H1 (cell line): ENCODE data around the gene TGFBRAP1. TPM values are rescaled to one million over a fixed set of nuclear protein-coding genes. Genes with fewer than 3 reads are reported as not detected.

Experiments
- CTCF ChIA-PET: fragments of 300-600 bp; sonication (Branson Sonifier 250); formaldehyde crosslinking; loops from one replicate; lab custom pipeline; 2021; ENCODE audit not compliant: partially characterized antibody; lab: Charles Lee
- POLR2A ChIA-PET: fragments of 300-600 bp; sonication (Branson Sonifier 250); formaldehyde crosslinking; loops from one replicate; lab custom pipeline; 2021; ENCODE audit warnings: inconsistent platforms; ENCODE audit not compliant: partially characterized antibody; lab: Charles Lee
- DNase-seq, 2 experiments: peaks; one replicate each; pipeline versions ENCODE4 v3.0.0 to v3.0.0-alpha.2; 2010 to 2022; ENCODE audit warnings: low spot score in 2 of 2, low read depth in 1 of 2, mixed read lengths in 1 of 2
- FAIRE-seq: peaks from 2 replicates; lab custom pipeline; 2011; peaks lifted over from hg19 to GRCh38; lab: Jason Lieb, UNC
- H2AFZ ChIP-seq: 2 replicates; pipeline ENCODE4 v1.8.1; 2012; ENCODE audit warnings: low read length, inconsistent platforms
- H2AK5ac ChIP-seq: 2 replicates; pipeline ENCODE4 v1.6.1; 2013; ENCODE audit warnings: low read depth, low read length
- H2BK120ac ChIP-seq: replicated peaks from 2 replicates; pipeline ENCODE3; 2013; ENCODE audit warnings: low read depth, low read length, inconsistent platforms
- H2BK12ac ChIP-seq: 2 replicates; pipeline ENCODE4 v1.6.1; 2013; ENCODE audit warnings: low read depth, low read length
- H2BK15ac ChIP-seq: 2 replicates; pipeline ENCODE4 v1.6.1; 2013; ENCODE audit warnings: low read length
- H2BK20ac ChIP-seq: 2 replicates; pipeline ENCODE4 v1.6.1; 2013; ENCODE audit warnings: low read length
- H2BK5ac ChIP-seq: 2 replicates; pipeline ENCODE4 v1.6.1; 2013; ENCODE audit warnings: low read depth, low read length
- H3K14ac ChIP-seq: 2 replicates; pipeline ENCODE4 v1.6.1; 2013; ENCODE audit warnings: inconsistent platforms; ENCODE audit not compliant: insufficient read length
- H3K18ac ChIP-seq: 2 replicates; pipeline ENCODE4 v1.6.1; 2013; ENCODE audit warnings: low read length; ENCODE audit errors: extremely low read depth
- H3K23ac ChIP-seq: 2 replicates; pipeline ENCODE4 v1.6.1; 2013; ENCODE audit warnings: inconsistent platforms; ENCODE audit not compliant: insufficient read length
- H3K23me2 ChIP-seq: 2 replicates; pipeline ENCODE4 v1.6.1; 2013; ENCODE audit warnings: low read depth, low read length
- H3K27ac ChIP-seq: 2 replicates; pipeline ENCODE4 v1.6.1; 2011; ENCODE audit warnings: low read depth, low read length, inconsistent platforms
- H3K27me3 ChIP-seq, 4 experiments: replicated peaks in 1 of 4; 1 replicate in 1 of 4; 2 replicates in 3 of 4; pipeline versions ENCODE4 v1.6.1 to v1.8.1; 2011 to 2013; ENCODE audit warnings: low read length in 3 of 4, mild to moderate bottlenecking in 3 of 4, inconsistent platforms in 2 of 4, mixed read lengths in 2 of 4, moderate library complexity in 1 of 4; ENCODE audit not compliant: control insufficient read depth in 3 of 4, insufficient read depth in 3 of 4; ENCODE audit errors: extremely low read depth in 1 of 4
- H3K36me3 ChIP-seq, 4 experiments: 2 replicates each; pipeline versions ENCODE4 v1.6.1 to v1.8.1; 2011 to 2013; ENCODE audit warnings: mild to moderate bottlenecking in 4 of 4, low read length in 3 of 4, moderate library complexity in 2 of 4, control low read depth in 1 of 4, inconsistent platforms in 1 of 4; ENCODE audit not compliant: insufficient read depth in 4 of 4, control insufficient read depth in 2 of 4
- H3K4ac ChIP-seq: replicated peaks from 2 replicates; pipeline ENCODE3; 2013; ENCODE audit warnings: low read length, low read depth, mixed read lengths, inconsistent platforms; ENCODE audit not compliant: insufficient read length
- H3K4me1 ChIP-seq, 4 experiments: replicated peaks in 1 of 4; 1 replicate in 1 of 4; 2 replicates in 3 of 4; pipeline versions ENCODE4 v1.6.1 to v1.8.1; 2011 to 2013; ENCODE audit warnings: low read length in 3 of 4, inconsistent platforms in 2 of 4, mixed read lengths in 1 of 4; ENCODE audit not compliant: insufficient read depth in 4 of 4, control insufficient read depth in 3 of 4
- H3K4me2 ChIP-seq, 2 experiments: 2 replicates each; pipeline versions ENCODE4 v1.6.1 to v1.8.1; 2011 to 2013; ENCODE audit warnings: low read depth in 2 of 2, low read length in 2 of 2, control low read depth in 1 of 2, inconsistent platforms in 1 of 2, mild to moderate bottlenecking in 1 of 2; ENCODE audit not compliant: insufficient read depth in 1 of 2
- H3K4me3 ChIP-seq, 4 experiments: fragments of 200-600, 300-600 bp in 1 of 4; sonication (generic), shearing (Covaris generic), sonication (Bioruptor Twin) in 1 of 4; 2 replicates each; pipeline versions ENCODE4 v1.5.1 to v1.8.1; 2011 to 2016; ENCODE audit warnings: low read length in 4 of 4, low read depth in 3 of 4, control low read depth in 2 of 4, inconsistent platforms in 2 of 4, mild to moderate bottlenecking in 2 of 4, mixed read lengths in 1 of 4, moderate library complexity in 1 of 4; ENCODE audit not compliant: insufficient read depth in 2 of 4; ENCODE audit errors: extremely low read depth in 1 of 4
- H3K56ac ChIP-seq: replicated peaks from 2 replicates; pipeline ENCODE3; 2013; ENCODE audit warnings: low read depth, mild to moderate bottlenecking, mixed read lengths, low read length, inconsistent platforms; ENCODE audit not compliant: insufficient read length
- H3K79me1 ChIP-seq: 2 replicates; pipeline ENCODE4 v1.6.1; 2013; ENCODE audit warnings: low read depth, low read length, control low read depth
- H3K79me2 ChIP-seq, 2 experiments: 2 replicates each; pipeline versions ENCODE4 v1.6.1 to v1.8.1; 2012 to 2013; ENCODE audit warnings: low read length in 2 of 2, mild to moderate bottlenecking in 2 of 2, inconsistent platforms in 1 of 2; ENCODE audit not compliant: insufficient read depth in 2 of 2, control insufficient read depth in 1 of 2
- H3K9ac ChIP-seq, 4 experiments: replicated peaks in 1 of 4; 1 replicate in 1 of 4; 2 replicates in 3 of 4; pipeline versions ENCODE4 v1.6.1 to v1.8.1; 2011 to 2013; ENCODE audit warnings: low read depth in 3 of 4, low read length in 3 of 4, control low read depth in 2 of 4, mild to moderate bottlenecking in 2 of 4, moderate library complexity in 2 of 4, inconsistent platforms in 1 of 4; ENCODE audit errors: extremely low read depth in 1 of 4
- H3K9me3 ChIP-seq, 2 experiments: 2 replicates each; pipeline versions ENCODE4 v1.6.1 to v1.8.1; 2012 to 2013; ENCODE audit warnings: mild to moderate bottlenecking in 2 of 2, moderate library complexity in 2 of 2, control low read depth in 1 of 2, inconsistent platforms in 1 of 2, low read depth in 1 of 2, low read length in 1 of 2, mixed read lengths in 1 of 2; ENCODE audit not compliant: insufficient read depth in 2 of 2
- H4K20me1 ChIP-seq, 2 experiments: replicated peaks in 1 of 2; 2 replicates each; pipeline versions ENCODE3 to v1.8.1; 2011 to 2013; ENCODE audit warnings: inconsistent platforms in 2 of 2, low read length in 2 of 2, mild to moderate bottlenecking in 1 of 2; ENCODE audit not compliant: insufficient read depth in 2 of 2, control insufficient read depth in 1 of 2
- H4K5ac ChIP-seq: 2 replicates; pipeline ENCODE4 v1.6.1; 2013; ENCODE audit warnings: low read length, low read depth, mixed read lengths, inconsistent platforms; ENCODE audit not compliant: insufficient read length
- H4K8ac ChIP-seq: 2 replicates; pipeline ENCODE4 v1.8.0; 2013; ENCODE audit warnings: mild to moderate bottlenecking, moderate library complexity, low read length, inconsistent platforms; ENCODE audit not compliant: insufficient read depth; ENCODE audit errors: extremely low read depth
- H4K91ac ChIP-seq: replicated peaks from 2 replicates; pipeline ENCODE3; 2013; ENCODE audit warnings: low read length, mixed read lengths, inconsistent platforms; ENCODE audit not compliant: insufficient read length
- JUND ChIP-seq: IDR thresholded peaks from 2 replicates; pipeline ENCODE4 v1.6.1; 2011; ENCODE audit warnings: mild to moderate bottlenecking, improper control_type of control experiment, low read length
- POU5F1 ChIP-seq: IDR thresholded peaks from 2 replicates; pipeline ENCODE4 v1.6.1; 2011; ENCODE audit warnings: low read depth, mild to moderate bottlenecking, low read length, moderate library complexity
- SIRT6 ChIP-seq: IDR thresholded peaks from one replicate; pipeline ENCODE4 v1.7.1; 2012; ENCODE audit warnings: low read length, inconsistent platforms
- TCF12 ChIP-seq: IDR thresholded peaks from 2 replicates; pipeline ENCODE4 v1.6.1; 2011; ENCODE audit warnings: low read depth, mild to moderate bottlenecking, low read length
- WGBS, 2 experiments: shearing (Covaris generic) in 1 of 2; methylation state at CpG; one replicate each; pipeline versions ENCODE4 v1.1.6 to v1.1.7; 2013 to 2015; ENCODE audit warnings: low lambda C conversion rate in 2 of 2, mixed read lengths in 2 of 2, inconsistent platforms in 1 of 2, low coverage in 1 of 2, missing lambda C conversion rate in 1 of 2; ENCODE audit not compliant: insufficient replicate concordance in 2 of 2, insufficient coverage in 1 of 2, insufficient read length in 1 of 2; ENCODE audit errors: extremely low coverage in 1 of 2, missing lambda C conversion rate in 1 of 2; 5-methylcytosine and 5-hydroxymethylcytosine counted together
- polyA plus RNA-seq, 7 experiments: library from polyadenylated mRNA; depleted of rRNA in 3 of 7; stranded (reverse) in 5 of 7; unstranded in 2 of 7; fragments of >200 nt in 5 of 7; fragments of 200-250 nt in 2 of 7; gene quantifications; 1 replicate in 5 of 7; 2 replicates in 1 of 7; 4 replicates in 1 of 7; pipeline versions ENCODE4 v1.2.1 to v1.2.3, GENCODE V29; 2011 to 2013; ENCODE audit warnings: missing spikeins in 2 of 7, mixed read lengths in 2 of 7
- total RNA-seq: library from RNA; stranded (reverse); fragmentation: NEBNext Ultra II Directional; extraction: Animal tissue kit (Norgen Biotek cat#: 25700); gene quantifications from 2 replicates; pipeline ENCODE4 v1.2.1, GENCODE V29; 2021

Gene TGFBRAP1
- total and polyA plus RNA-seq, 2 of the 8 experiments (the other 6 are each of a cell fraction or from before 2014, with no cell fraction given) = 11.2 to 20.2 TPM

DNA sequence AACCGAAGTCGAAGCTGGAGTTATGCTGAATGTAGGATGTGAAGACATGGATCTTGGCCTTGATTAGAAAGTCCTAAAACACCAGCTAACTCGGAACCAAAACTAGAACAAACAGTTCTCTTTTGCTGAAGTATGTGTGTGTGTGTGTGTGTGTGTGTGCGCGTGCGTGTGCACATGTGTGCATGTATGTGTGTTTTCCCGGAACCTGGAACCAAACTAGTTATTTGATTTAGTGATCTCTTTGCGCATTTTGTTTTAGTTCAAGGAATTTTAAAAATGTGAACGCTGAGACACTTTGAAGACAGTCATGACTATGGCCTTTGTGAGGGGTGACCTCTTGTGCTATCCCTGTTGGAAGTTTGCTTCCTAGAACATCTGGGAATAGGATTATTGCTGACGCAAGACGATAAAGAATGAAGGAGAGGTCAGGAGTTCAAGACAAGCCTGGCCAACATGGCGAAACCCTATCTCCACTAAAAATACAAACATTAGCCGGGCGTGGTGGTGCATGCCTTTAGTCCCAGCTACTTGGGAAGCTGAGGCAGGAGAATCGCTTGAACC lies 45.5 kb upstream of the TGFBRAP1 start:
- Histone ChIP-seq H3K14ac (no peak overlapping the region), H2BK12ac (no peak overlapping the region), H4K20me1 (no peaks in the 10 kb centered on the region), H3K23ac (no peak overlapping the region), H3K4me3 (no peak overlapping the region), H3K27ac (no peak overlapping the region), H4K5ac (no peak overlapping the region), H2AK5ac (no peak overlapping the region), H3K79me2 (no peaks in the 10 kb centered on the region), H4K91ac (no peak overlapping the region), H3K18ac (no peak overlapping the region), H2AFZ (no peak overlapping the region), H2BK15ac (no peak overlapping the region), H2BK20ac (no peak overlapping the region), H3K4me2 (no peak overlapping the region), H3K9ac (no peak overlapping the region), H4K8ac (no peak overlapping the region), H3K36me3 (peaks cover 0 to 16% (median 1%) of the 10 kb centered on the region in 4 experiments; a peak in 4 of 8 replicates), H3K79me1 (no peaks in the 10 kb centered on the region), H3K9me3 (no peaks in the 10 kb centered on the region), H3K27me3 (no peaks in the 10 kb centered on the region), H3K56ac (no peak overlapping the region), H2BK120ac (no peak overlapping the region), H3K23me2 (no peaks in the 10 kb centered on the region), H2BK5ac (no peak overlapping the region), H3K4ac (no peak overlapping the region), H3K4me1 (no peaks in the 10 kb centered on the region; a peak in 2 of 7 replicates)
- TF ChIP-seq JUND (no peak), SIRT6 (no peak), POU5F1 (no peak), TCF12 (no peak)
- ChIA-PET CTCF (interaction anchor here (6.6 kb wide), 1 partner anchor 145 kb away, joined by 67 read pairs; no protein-coding TSS in a partner anchor), POLR2A (interaction anchor here (1.0 to 1.1 kb wide), 3 partner anchors 17 to 38 kb away, joined by 3 to 5 read pairs (median 4); partner anchors contain the start of gene C2orf49)
- no peak for FAIRE-seq
- no peak for DNase-seq
- WGBS, 2 experiments = 87% methylated on average over 15 of the region's 15 CpGs; no CpG with 5 or more reads in 1 of the 2 experiments
